CD4-positive, alpha-beta memory T cell (primary cell): ENCODE measurements around the gene GGN. TPM values are rescaled to one million over a fixed set of nuclear protein-coding genes. Genes with fewer than 3 reads are reported as not detected.

Experiments
- CTCF ChIA-PET: fragments of 350-600 bp; sonication (Branson Sonifier 250); formaldehyde crosslinking; loops from one replicate; lab custom pipeline; 2021; ENCODE audit warnings: inconsistent platforms; ENCODE audit not compliant: partially characterized antibody; lab: Charles Lee
- POLR2A ChIA-PET: fragments of 350-600 bp; sonication (Branson Sonifier 250); formaldehyde crosslinking; loops from one replicate; lab custom pipeline; 2021; ENCODE audit not compliant: partially characterized antibody; lab: Charles Lee
- DNase-seq, 5 donors: peaks; one replicate each; pipeline versions ENCODE4 v3.0.0 to v3.0.0-alpha.2; 2020 to 2022; ENCODE audit warnings: mixed read lengths in 1 of 5
- H3K27ac ChIP-seq: one replicate; pipeline ENCODE4 v1.7.0; 2013; ENCODE audit warnings: low read depth, low read length
- H3K27me3 ChIP-seq: 2 replicates; pipeline ENCODE4 v1.7.0; 2013; ENCODE audit warnings: mild to moderate bottlenecking, low read length, moderate library complexity; ENCODE audit not compliant: insufficient read depth
- H3K36me3 ChIP-seq: 2 replicates; pipeline ENCODE4 v1.7.0; 2013; ENCODE audit warnings: mild to moderate bottlenecking, low read length, moderate library complexity; ENCODE audit not compliant: insufficient read depth
- H3K4me1 ChIP-seq: 2 replicates; pipeline ENCODE4 v1.7.0; 2013; ENCODE audit warnings: mild to moderate bottlenecking, low read length, moderate library complexity; ENCODE audit not compliant: insufficient read depth
- H3K4me3 ChIP-seq, 2 donors: one replicate each; pipeline ENCODE4 v1.7.0; 2013; ENCODE audit warnings: low read length in 2 of 2, mild to moderate bottlenecking in 1 of 2
- H3K9me3 ChIP-seq, 2 donors: one replicate each; pipeline ENCODE4 v1.7.0; 2013; ENCODE audit warnings: low read length in 2 of 2, control low read depth in 1 of 2; ENCODE audit not compliant: control insufficient read depth in 1 of 2
- H3K27ac Mint-ChIP-seq, 7 donors: one replicate each; pipeline ENCODE4 v1.8.0; 2020 to 2021; ENCODE audit warnings: mixed read lengths in 7 of 7, mild to moderate bottlenecking in 6 of 7, inconsistent platforms in 3 of 7, moderate library complexity in 3 of 7
- H3K27me3 Mint-ChIP-seq, 2 donors: one replicate each; pipeline ENCODE4 v1.8.0; 2020 to 2021; ENCODE audit warnings: mixed read lengths in 2 of 2
- H3K36me3 Mint-ChIP-seq, 2 donors: one replicate each; pipeline ENCODE4 v1.8.0; 2020 to 2021; ENCODE audit warnings: mixed read lengths in 2 of 2, inconsistent platforms in 1 of 2, mild to moderate bottlenecking in 1 of 2
- H3K4me1 Mint-ChIP-seq, 4 donors: one replicate each; pipeline ENCODE4 v1.8.0; 2020 to 2021; ENCODE audit warnings: mixed read lengths in 4 of 4, mild to moderate bottlenecking in 1 of 4
- H3K4me3 Mint-ChIP-seq, 8 donors: one replicate each; pipeline ENCODE4 v1.8.0; 2020 to 2021; ENCODE audit warnings: mixed read lengths in 8 of 8, mild to moderate bottlenecking in 7 of 8, moderate library complexity in 6 of 8, inconsistent platforms in 3 of 8
- H3K9me3 Mint-ChIP-seq, 8 donors: one replicate each; pipeline ENCODE4 v1.8.0; 2020 to 2021; ENCODE audit warnings: mixed read lengths in 8 of 8, mild to moderate bottlenecking in 5 of 8, inconsistent platforms in 3 of 8, moderate library complexity in 1 of 8
- intact Hi-C: fragments of 100-400 bp; cut with micrococcal nuclease; formaldehyde crosslinking; loops from one replicate; pipeline ENCODE4 v1.15.1; 2023
- polyA plus RNA-seq, 2 donors: library from polyadenylated mRNA; unstranded; fragments of 300-500 nt; fragmentation: Illumina TruSeq; gene quantifications; one replicate each; pipeline ENCODE4 v1.2.3, GENCODE V29; 2021
- total RNA-seq, 2 experiments: library from RNA; stranded (reverse); gene quantifications; one replicate each; pipeline ENCODE4 v1.2.3, GENCODE V29; 2021

Gene GGN
- total and polyA plus RNA-seq, 4 experiments from 2014 or later, result 0.15 TPM; not detected in 3

GRCh38 chr19:38385057-38385803 lies 2.6 kb downstream of the GGN start:
- POLR2A ChIA-PET, result interaction anchor here (1.1 to 2.6 kb wide), 4 partner anchors 9 to 18 kb away, joined by 5 to 17 read pairs (median 10); partner anchors contain the start of genes FAM98C and PSMD8
- Histone ChIP-seq H3K4me3 (no peak overlapping the region), H3K36me3 (peaks cover 36% of the 10 kb centered on the region), H3K4me1 (peaks cover 31% of the 10 kb centered on the region), H3K27me3 (no peaks in the 10 kb centered on the region), H3K9me3 (no peaks in the 10 kb centered on the region), H3K27ac (no peak overlapping the region)
- H3K9me3 Mint-ChIP-seq, result no peaks in the 10 kb centered on the region
- peak in 1 of 5 donors; percentile 44 for DNase-seq
- H3K27me3 Mint-ChIP-seq, result peaks cover 0 to 11% of the 10 kb centered on the region in 2 donors
- intact Hi-C loops, result no loop called here
- H3K27ac Mint-ChIP-seq, result peak overlapping the region in 1 of 7 donors; percentile 62
- CTCF ChIA-PET, result interaction anchor here (1.5 kb wide), 1 partner anchor 141 kb away, joined by 3 read pairs; no protein-coding TSS in a partner anchor
- H3K4me3 Mint-ChIP-seq, result peak overlapping the region in 3 of 8 donors; percentile 15 to 59 (median 46)
- peaks cover 27 to 38% of the 10 kb centered on the region in 2 donors for H3K36me3 Mint-ChIP-seq
- peaks cover 12 to 38% (median 18%) of the 10 kb centered on the region in 4 donors for H3K4me1 Mint-ChIP-seq

- H3K27me3 Mint-ChIP-seq, result peaks cover 0 to 11% of the 10 kb centered on the region in 2 donors
- peak overlapping the region in 2 of 7 donors; percentile 55 to 62 for H3K27ac Mint-ChIP-seq
These were observed 3.4 kb downstream of the GGN start for GRCh38 chr19:38384209-38385027.

GRCh38 chr19:38383743-38384142 lies 4.1 kb downstream of the GGN start:
- Mint-ChIP-seq H3K4me1 (peaks cover 10 to 29% (median 15%) of the 10 kb centered on the region in 4 donors), H3K36me3 (peaks cover 35 to 49% of the 10 kb centered on the region in 2 donors), H3K9me3 (no peaks in the 10 kb centered on the region), H3K4me3 (no peak overlapping the region), H3K27me3 (peaks cover 0 to 11% of the 10 kb centered on the region in 2 donors), H3K27ac (no peak overlapping the region)
- ChIA-PET POLR2A (interaction anchor here (1.1 to 2.6 kb wide), 2 partner anchors 9 to 19 kb away, joined by 5 to 17 read pairs; partner anchors contain the start of genes FAM98C and PSMD8), CTCF (no interaction called here)
- Histone ChIP-seq H3K36me3 (peaks cover 47% of the 10 kb centered on the region), H3K27me3 (no peaks in the 10 kb centered on the region), H3K27ac (no peak overlapping the region), H3K4me1 (peaks cover 24% of the 10 kb centered on the region), H3K9me3 (no peaks in the 10 kb centered on the region), H3K4me3 (no peak overlapping the region)
- peak in 1 of 5 donors; percentile 4 for DNase-seq
- intact Hi-C loops, result no loop called here

More at GRCh38 chr19:38384209-38385027, 3.4 kb downstream of the GGN start:
- H3K27ac ChIP-seq, result no peak overlapping the region
- intact Hi-C loops, result no loop called here
- H3K36me3 ChIP-seq, result peaks cover 40% of the 10 kb centered on the region
- H3K4me3 ChIP-seq, result no peak overlapping the region
- no peaks in the 10 kb centered on the region for H3K27me3 ChIP-seq
- Mint-ChIP-seq H3K36me3 (peaks cover 33 to 44% of the 10 kb centered on the region in 2 donors), H3K4me1 (peaks cover 11 to 32% (median 18%) of the 10 kb centered on the region in 4 donors), H3K9me3 (no peaks in the 10 kb centered on the region), H3K4me3 (peak overlapping the region in 1 of 8 donors; percentile 46)
- peaks cover 30% of the 10 kb centered on the region for H3K4me1 ChIP-seq
- no peaks in the 10 kb centered on the region for H3K9me3 ChIP-seq
- DNase-seq, result peak in 1 of 5 donors; percentile 15
- POLR2A ChIA-PET, result interaction anchor here (1.1 to 2.6 kb wide), 4 partner anchors 8 to 18 kb away, joined by 5 to 17 read pairs (median 10); partner anchors contain the start of genes FAM98C and PSMD8
- CTCF ChIA-PET, result interaction anchor here (1.5 kb wide), 1 partner anchor 140 kb away, joined by 3 read pairs; no protein-coding TSS in a partner anchor

- intact Hi-C loops, result no loop called here
- Histone ChIP-seq H3K36me3 (peaks cover 47% of the 10 kb centered on the region), H3K4me1 (peaks cover 20% of the 10 kb centered on the region), H3K9me3 (no peaks in the 10 kb centered on the region), H3K4me3 (no peak overlapping the region), H3K27me3 (no peaks in the 10 kb centered on the region), H3K27ac (no peak overlapping the region)
- no peak overlapping the region for H3K4me3 Mint-ChIP-seq
- H3K4me1 Mint-ChIP-seq, result peaks cover 10 to 27% (median 14%) of the 10 kb centered on the region in 4 donors
- peaks cover 0 to 11% of the 10 kb centered on the region in 2 donors for H3K27me3 Mint-ChIP-seq
- peak in 1 of 5 donors; percentile 15 for DNase-seq
- no peaks in the 10 kb centered on the region for H3K9me3 Mint-ChIP-seq
- ChIA-PET CTCF (no interaction called here), POLR2A (no interaction called here)
- H3K27ac Mint-ChIP-seq, result no peak overlapping the region
- H3K36me3 Mint-ChIP-seq, result peaks cover 35 to 49% of the 10 kb centered on the region in 2 donors
These were observed 4.7 kb downstream of the GGN start for GRCh38 chr19:38383184-38383583.

DNA sequence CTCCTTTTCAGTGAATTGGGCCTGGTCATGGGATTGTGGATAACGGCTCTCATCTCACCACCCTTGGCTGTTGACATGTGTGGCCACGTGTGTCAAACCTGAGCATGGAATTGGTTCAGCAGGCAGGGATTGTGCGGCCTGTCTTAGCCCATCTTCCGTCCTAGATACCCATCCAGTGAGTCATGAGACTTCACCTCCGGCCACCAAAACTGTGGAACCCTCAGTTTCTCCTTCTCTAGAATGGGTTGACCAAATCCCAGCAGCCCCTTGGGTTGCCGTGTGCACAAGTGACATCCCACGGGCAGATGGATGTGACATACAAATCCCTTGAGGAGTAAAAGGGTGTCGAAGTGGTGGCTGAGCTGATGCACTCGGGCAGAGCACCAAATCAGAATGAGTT lies 6.7 kb downstream of the GGN start:
- Histone ChIP-seq H3K9me3 (no peaks in the 10 kb centered on the region), H3K4me3 (no peak overlapping the region), H3K4me1 (peaks cover 12% of the 10 kb centered on the region), H3K36me3 (peaks cover 58% of the 10 kb centered on the region), H3K27me3 (no peaks in the 10 kb centered on the region), H3K27ac (no peak overlapping the region)
- no peak overlapping the region for H3K4me3 Mint-ChIP-seq
- ChIA-PET CTCF (interaction anchor here (1.9 kb wide), 1 partner anchor 21 kb away, joined by 5 read pairs; the partner anchor contains the start of gene FAM98C), POLR2A (no interaction called here)
- H3K27me3 Mint-ChIP-seq, result peaks cover 0 to 5% of the 10 kb centered on the region in 2 donors
- H3K27ac Mint-ChIP-seq, result no peak overlapping the region
- H3K9me3 Mint-ChIP-seq, result no peaks in the 10 kb centered on the region
- intact Hi-C loops, result no loop called here
- peaks cover 40 to 50% of the 10 kb centered on the region in 2 donors for H3K36me3 Mint-ChIP-seq
- no peak for DNase-seq
- H3K4me1 Mint-ChIP-seq, result peaks cover 7 to 22% (median 12%) of the 10 kb centered on the region in 4 donors

GRCh38 chr19:38378866-38379265 lies 9.0 kb downstream of the GGN start:
- no peak for DNase-seq
- intact Hi-C loops, result loop anchor here (10.0 kb wide), 2 partner anchors 236 to 474 kb away; partner anchors contain the start of genes EIF3K, MAP4K1, SIPA1L3 and WDR87
- Histone ChIP-seq H3K4me3 (no peak overlapping the region), H3K27ac (no peak overlapping the region), H3K27me3 (no peaks in the 10 kb centered on the region), H3K36me3 (peaks cover 55% of the 10 kb centered on the region), H3K9me3 (no peaks in the 10 kb centered on the region), H3K4me1 (peaks cover 27% of the 10 kb centered on the region)
- Mint-ChIP-seq H3K9me3 (no peaks in the 10 kb centered on the region), H3K27ac (peak overlapping the region in 1 of 7 donors; percentile 57), H3K36me3 (peaks cover 48 to 58% of the 10 kb centered on the region in 2 donors), H3K4me1 (peaks cover 19 to 38% (median 26%) of the 10 kb centered on the region in 4 donors), H3K4me3 (no peak overlapping the region), H3K27me3 (peaks cover 0 to 2% of the 10 kb centered on the region in 2 donors)
- ChIA-PET POLR2A (interaction anchor here (1.6 to 5.7 kb wide), 2 partner anchors 10 to 16 kb away, joined by 3 to 78 read pairs; partner anchors contain the start of genes GGN and SPRED3), CTCF (no interaction called here)
